NCI-H1105 (cell line): ENCODE results near the gene ARRB1.

Experiments used
- DNase-seq: peaks from one replicate; lab custom pipeline; 2025; lab: John Stamatoyannopoulos, UW

The ARRB1 gene

DNA sequence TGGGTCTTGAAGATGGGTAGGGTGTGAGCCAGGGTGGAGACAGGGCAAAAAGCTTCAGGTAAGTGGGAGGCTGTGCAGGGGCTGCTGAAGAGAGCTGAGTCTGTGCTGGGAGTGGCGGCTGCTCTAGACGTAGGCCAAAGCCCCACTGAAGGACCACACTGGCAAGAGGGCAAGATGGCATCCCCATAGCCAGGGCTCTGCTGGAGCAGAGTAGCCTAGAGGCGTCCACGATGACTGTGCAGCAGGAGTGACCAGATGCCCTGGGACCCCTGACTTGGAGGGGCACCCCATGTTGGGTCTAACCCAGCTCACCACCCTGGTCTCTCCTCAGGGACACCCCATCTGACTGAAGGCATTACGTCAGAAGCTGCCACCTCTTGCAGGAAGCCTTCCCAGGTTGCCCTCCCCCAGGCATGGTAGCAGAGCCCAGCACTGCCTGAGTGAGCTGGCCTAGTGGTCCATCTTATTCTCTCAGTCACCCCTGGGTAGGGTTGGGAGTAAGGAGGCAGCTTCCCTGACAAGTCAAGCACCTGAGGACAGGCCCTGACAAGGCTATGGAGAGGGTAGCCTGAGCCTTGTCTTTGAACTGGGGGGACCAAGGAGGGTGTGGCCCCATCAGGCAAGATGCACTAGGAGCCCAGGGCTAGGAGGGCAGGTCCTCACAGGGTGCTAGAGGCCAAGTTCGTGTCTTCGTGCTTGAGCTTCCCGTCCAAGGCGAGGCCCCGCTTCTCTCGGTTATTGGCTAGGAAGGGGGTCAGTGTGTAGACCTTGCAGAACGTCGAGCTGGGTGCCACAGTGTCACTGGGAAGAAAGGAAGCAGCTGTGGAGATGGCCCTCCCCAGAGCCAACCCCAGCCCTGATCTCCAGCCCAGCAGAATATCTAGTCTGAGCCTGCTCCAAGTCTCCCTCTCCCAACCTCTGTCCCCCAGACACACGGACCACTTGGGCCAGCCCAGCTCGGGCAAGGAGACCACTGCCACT lies 77.8 kb downstream of the ARRB1 start:
- DNase-seq, result no peak

DNA sequence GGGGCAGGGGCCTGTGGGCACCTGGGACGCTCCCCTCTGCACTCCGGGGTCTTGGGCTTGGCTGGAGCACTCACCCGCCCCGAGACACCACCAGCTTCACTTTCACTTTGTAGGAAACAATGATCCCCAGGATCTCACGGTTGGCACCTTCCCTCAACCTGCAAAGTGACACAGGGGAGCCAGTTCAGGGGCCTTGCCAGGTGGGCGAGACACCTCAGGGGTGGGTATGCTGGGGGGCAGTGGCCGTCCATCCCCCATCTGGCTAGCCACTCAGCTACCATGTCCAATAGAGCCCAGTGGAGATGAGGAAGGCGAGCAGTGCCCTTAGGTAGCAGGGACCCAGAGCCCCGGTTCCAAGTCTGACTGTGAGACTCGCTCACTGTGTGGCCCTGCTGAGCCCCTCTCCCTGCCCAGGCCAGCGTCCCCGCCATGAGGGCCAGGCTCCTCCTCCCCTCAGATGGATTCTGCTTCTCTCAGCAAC lies 78.6 kb downstream of the ARRB1 start:
- DNase-seq, result no peak

DNA sequence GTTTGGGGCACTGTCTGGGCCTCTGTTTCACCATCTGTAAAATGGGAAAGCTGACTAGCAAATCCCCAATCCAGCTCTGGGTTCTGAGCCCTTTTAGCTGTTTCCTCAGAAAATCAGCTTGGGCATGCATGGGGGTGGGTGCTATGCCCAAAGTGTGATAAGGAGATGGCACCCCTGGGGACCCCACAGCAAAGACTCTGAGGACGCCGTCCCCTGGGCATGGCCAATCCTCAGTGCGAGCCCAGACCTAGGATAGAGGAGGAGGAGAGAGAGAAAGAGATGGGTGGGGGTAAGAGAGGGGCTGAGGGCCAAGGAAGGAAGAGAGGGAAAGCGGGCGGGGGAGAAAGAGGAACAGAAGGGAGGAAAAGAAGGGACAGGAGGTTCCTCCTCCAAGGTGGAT lies 79.1 kb downstream of the ARRB1 start:
- no peak for DNase-seq

DNA sequence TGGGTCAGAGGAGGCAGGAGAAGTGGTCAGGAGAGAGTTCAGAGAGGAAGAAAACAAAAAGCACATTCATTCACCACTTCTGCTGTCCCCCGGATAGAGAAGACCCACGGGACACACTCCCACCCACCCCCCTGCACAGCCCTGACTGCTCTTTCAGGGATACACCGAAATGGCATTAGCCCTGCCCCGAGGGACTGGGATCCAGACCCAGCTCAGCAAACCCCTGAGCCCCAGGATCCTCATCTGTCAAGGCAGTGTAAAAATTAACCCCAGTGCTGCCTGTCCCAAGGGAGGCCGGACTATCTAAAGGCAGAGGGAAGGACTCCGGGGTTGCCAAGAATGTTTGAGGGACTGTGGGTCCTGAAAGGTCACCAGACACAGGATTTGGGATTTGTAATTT lies 79.7 kb downstream of the ARRB1 start:
- no peak for DNase-seq

DNA sequence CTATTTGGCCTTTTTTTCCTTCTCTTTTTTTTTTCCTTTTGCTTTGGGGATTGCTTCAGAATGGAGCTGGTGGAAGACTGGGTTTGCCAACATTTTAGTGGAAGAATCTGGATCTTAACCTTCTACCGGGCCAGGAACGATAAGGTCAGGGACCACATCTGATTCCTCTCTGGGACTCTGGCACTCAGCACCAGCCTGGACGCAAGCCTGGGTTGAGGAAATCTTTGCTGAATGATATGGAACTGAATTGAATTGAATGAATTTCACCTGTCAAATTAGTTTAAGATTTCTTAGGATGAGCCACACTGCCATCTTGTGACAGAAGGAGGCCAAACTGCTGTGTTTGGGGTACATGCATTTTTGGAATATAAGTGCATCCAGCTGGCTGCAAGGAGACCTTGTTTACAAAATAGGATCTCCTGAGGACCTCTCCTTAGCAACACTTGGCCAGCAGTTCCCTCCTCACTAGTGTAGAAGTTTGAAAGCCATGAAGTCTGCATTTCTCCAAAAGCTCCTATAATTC lies 80.5 kb downstream of the ARRB1 start:
- peak; percentile 1 for DNase-seq

DNA sequence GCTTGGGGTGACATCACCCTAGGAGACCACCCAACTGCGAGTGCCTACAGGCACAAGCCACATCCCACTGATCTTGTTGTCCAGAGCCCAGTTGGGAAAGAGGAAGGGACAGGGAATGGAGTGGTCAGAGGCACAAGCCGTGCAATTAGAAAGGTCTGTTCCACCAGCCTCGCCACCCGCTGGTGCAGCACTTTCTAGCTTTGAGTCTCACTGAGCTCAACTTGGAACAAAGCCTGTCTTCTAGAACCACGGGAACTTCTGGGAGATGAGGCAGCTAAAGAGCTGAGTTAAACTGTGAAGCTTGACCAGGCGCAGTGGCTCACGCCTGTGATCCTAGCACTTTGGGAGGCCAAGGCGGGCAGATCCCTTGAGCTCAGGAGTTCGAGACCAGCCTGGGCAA lies 81.6 kb downstream of the ARRB1 start:
- DNase-seq, result no peak

DNA sequence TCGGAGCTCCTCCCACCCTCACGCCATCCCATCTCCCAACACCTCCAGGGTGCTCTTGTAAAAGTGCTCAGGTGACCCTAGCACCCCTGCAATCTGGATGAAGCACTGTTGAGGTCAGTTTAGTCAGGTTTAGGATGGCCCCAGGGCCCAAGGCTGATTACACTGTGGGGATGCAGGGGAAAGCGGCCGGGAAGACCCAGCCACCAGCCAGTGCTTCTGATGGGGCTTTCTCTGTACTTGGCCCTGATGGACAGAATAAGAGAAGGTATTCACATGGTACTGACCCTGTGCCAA lies 82.1 kb downstream of the ARRB1 start:
- no peak for DNase-seq

DNA sequence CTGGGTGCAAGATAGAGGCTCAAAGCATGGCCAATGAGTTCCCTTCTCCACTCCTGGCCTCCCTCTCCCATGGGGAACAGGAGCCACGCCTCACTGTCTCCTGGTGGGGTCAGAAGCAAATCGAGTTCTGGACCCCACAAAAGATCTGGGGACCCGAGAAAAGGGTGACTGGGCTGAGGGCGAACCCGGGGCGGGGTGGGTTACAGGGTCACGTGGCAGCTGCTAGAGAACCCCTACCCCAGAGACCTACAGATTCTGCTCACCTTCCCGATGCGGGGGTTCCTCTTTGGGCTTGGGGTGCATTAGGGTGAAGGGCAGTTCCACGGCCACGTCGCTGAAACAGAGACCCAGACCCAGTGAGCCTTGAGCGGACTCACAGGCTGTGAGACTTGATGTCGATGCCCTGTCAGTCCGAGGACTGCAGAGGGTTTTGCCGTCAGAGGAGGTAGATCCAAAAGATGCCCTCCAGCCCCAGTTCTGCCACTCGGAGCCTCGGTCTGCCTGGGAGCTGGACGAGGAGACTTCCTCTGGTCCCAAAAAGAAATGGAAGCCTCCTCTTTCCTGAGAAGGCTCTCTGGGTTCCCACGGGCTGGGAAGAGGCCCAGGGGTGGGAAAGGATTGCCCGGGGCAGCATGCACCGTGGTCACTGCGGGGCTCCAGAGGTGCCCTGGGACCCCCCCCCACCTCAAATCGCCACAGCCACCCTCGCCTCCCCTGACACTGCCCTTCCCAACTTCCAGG lies 82.7 kb downstream of the ARRB1 start:
- DNase-seq, result no peak

DNA sequence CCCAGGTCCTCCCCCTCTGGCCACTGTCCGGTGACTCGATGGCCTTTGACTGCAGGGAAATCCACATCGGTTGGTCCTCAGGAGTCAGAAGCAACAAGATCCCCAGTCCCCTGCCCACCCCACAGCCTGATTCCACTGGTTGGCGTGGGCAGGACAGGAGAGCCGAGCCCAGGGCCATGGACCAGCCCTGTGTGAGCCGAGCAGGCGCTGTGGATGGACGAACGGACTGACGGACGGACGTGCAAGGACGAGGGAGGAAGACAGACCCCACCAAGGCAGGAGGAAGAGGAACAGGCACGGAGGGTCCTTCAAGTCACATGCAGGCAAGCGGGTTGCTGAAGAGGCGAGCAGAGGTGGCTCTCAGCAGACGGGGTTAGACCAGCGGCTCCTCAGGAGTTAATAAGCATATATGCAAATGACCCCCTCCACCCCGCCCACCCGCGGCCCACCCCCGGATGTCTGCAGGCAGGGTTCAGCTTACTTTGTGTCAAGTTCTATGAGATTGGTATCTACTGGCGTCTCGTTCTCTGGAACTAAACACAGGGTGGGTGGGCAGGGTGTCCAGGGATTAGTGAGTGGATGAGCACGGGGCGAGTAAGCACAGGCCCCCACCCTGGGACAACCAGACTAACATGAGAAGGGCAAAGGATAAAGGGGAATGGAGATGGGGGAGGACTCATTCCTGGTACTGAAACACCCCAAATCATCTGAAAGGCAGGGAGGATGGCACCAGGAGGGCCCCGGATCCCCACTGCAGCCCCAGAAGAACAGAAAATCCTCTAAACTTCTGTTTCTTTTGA lies 84.1 kb downstream of the ARRB1 start:
- no peak for DNase-seq

DNA sequence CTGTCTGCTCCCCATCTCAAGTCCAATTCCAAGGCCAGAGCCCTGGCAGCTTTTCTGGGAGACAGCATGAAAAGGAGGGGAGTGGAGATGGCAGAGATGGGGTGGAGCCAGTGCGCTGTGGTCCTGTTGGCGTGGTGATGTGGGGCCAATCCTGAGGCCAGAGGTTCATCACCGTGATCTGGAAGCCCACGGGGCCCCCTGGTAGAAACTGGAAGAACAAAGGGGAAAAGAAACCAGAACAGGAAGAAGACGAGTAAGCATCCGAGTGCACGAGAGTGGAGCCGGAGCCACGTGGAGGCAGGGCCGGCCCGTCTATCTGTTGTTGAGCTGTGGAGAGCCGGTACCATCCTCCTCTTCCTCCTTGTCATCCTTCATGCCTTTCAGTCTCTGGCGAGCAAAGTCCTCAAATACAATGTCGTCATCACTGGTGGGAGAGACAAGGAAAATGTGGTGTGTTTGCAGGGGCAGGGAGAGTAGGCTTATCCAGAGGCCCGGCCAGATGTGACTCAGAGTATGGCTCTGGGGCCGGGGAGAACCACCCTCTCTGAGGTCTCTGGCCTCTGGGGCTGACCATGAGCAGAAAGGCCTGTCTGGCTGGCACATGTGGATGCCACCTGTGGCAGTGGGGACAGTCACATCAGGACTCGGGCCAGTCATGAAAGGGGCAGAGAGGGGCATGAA lies 85.5 kb downstream of the ARRB1 start:
- DNase-seq, result no peak

DNA sequence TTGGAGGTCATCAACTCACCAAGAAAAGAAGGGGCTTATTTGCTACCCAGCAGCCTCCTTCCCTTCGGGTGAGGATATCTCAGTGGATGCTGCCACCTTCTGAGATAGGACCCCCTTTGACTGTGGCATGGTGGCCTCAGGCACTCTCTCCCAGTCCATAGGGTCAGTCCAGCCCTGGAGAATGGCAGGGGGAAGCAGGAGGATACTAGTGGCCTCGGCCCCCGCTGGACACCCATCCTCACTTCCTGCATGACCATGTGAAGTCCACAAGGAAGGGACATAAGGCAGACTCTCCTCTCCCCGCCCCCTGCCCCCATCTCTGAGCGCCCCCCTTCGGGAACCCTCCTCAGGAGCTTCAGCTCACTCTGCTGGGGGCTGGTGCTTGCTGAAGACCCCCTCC lies 86.5 kb downstream of the ARRB1 start:
- DNase-seq, result no peak

DNA sequence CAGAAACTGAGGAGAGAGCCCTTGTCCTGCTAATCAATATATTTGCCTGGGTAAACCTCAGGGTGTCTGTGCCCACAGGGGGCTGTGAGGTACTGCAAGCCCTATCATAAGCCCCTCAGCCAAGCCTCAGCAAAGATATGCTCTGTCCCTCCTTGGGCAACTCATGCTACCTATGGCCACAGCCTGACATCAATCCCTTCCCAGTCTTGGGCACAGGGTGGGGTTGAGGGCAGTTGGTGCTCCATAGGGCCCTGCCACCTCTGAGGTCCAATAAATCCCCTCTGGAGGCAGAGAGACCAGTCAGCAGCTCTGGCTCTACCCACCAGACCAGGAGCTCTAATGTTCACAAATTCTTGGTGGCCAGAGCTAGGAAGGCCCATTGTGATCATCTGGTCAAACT lies 87.1 kb downstream of the ARRB1 start:
- DNase-seq, result no peak

DNA sequence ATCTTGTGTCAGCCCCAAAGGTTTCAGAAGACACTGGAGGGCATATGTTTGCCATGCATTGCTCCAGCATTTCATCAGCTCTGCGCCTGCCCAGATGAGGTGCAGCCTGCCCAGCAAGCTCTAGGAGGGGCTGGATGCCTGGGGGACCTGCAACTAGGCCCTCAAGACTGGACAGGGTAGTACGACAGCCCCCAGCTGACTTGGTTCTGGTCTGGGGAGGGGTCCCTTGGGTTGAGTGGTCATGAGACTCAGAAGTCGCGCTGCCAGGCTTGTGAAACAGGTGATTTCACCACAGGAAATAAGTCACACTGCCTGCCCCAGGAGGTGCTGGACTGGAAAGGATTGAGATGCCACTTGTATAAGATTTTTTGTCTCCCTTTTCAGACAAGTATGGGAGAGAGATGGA lies 87.5 kb downstream of the ARRB1 start:
- no peak for DNase-seq

DNA sequence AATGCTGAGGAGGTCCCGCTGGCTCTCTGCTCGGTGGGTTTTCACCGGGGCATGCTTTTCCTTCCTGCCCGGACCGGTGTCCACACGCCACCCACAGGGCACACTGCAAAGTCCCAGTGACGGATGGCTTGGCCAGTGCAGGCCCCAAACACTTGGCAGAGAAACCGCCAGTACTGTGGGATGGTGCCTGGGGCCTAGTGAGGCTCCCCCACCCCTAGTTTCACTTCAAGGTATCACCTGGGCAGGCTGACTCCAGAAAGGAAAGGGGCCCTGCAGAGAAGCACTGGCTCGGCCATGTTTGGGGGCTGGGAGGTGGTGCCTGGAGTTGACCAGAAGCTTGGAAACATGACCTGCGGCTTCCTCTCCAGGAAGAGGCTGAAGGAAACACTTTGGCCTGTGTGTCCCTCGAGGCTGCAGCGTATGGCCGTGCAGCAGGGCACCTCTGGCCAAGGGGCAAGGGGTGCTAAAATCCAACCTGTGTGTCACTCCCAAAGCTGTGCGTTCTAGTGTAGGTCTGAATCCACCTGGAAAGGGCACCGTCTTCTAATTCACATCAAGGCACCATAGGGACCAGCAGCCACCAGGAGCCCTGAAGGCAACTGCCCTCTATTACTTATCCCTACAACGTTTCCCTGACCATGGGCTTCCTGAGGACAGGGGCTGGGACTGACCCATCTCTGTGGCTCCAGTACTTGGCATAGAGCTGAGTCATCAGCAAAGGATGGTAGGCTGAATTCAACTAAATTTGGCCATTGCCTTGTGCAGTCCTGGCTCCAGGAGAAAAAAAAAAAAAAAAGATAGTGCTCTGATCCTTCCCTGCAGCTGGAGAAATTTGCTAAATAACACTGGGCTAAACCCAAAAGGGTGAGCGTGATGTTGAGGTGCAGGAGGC lies 88.3 kb downstream of the ARRB1 start:
- no peak for DNase-seq

DNA sequence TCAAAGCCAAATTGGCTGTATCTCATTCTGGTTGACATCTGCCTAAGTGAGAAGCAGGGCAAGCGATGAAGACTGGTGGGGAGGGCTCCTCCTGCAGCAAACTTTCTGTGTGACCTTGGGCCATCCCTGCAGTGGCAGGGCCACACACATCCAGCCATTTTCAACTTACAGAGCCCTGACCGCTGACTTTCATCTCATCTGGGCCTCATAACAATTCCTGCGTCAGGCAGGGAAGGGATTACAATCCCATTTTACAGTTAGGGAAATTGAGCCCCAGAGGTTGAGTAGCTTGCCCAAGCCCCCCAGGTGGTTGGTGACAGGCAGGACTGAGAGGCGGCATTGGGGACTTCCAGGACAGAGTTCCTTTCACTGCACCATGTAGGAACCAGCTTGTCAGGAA lies 89.0 kb downstream of the ARRB1 start:
- no peak for DNase-seq

DNA sequence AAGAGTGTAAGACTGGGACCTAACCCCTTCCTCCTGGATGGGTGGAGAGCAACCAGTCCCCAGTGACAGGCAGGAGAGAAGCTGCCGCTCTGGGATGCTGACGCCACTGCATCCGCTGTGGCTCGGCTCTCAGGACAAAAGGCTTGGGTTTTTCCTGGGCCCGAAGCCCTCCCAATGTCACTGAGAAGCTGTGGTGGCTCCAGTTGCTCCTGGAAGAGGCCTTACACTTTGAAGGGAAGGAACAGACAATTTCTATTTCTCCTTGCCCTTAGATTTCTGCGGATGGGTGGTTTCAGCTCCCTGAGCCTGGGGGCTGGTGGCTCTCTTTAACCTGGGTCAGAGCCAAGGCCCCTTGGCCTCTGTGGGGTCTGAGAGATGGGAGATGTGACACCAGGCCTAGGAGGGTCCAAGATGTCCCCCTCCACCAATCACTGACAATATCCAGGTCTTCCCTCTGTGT lies 89.5 kb downstream of the ARRB1 start:
- no peak for DNase-seq

DNA sequence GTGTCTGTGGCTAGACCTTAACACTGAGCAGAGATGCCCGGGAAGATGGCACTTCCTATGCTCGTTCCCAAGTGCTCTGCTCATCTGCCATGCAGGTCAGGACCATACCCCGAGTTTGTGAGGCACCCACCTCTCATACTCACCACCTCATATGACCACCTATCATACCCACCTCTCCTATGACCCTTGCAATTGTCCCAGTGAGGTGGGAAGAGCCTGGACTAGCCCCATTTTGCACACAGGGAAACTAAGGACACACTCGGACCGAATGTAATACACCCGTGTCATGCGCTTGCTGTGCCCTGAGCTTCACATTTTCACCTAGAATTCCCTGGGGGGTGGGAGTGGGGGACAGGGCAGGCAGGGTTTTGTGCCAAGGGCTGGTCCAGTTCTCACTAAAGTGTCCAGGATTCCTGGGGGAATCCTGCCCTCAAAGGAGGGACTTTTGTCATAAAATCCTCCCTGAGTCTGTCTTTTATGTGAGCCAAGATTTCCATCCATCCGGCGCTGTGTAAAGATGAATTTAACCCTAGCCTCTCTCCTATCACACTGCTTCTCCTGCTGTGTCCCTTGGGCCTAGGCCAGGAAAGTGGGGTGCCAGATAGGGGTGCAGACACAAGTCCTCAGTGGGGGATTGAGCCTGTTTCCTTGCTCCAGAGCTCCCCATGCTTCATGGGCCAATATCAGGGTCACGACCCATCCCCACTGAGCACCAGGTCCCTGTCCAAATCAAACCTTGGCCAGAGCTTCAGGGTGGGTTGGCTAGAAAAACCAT lies 90.9 kb downstream of the ARRB1 start:
- DNase-seq, result no peak

DNA sequence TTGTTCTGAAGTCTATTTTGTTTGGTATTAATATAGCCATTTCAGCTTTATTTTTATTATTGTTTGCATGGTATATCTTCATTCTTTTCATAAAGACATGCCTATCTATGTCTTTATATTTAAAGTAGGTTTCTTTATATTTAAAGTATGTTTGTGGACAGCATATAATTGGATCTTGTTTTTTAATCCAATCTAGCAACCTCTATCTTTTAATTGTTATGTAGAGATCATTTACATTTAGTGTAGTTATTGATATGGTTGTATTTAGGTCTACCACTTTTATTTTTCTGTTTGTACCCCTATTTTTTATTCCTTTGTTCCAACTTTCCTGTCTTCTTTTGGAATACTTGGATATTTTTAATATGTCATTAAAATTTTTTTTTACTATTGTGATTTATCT lies 97.1 kb downstream of the ARRB1 start:
- no peak for DNase-seq

DNA sequence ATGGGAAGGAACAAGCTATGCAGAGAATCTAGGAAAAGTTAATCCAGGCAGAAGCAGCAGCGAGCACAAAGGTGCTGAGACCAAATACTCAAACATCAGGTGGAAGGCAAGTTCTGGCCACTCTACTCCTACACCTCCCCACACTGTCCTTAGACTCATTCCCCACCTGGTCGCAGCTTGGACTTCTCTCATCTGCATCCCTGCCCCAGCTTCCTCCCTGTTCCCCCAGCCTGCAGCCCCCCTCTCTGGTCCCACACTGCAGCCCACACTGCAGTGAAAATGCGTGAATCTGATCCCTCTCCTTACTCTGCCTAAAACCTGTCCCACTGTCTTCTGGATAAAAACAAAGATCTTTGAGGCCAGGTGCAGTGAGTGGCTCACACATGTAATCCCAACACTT lies 101.8 kb downstream of the ARRB1 start:
- no peak for DNase-seq

DNA sequence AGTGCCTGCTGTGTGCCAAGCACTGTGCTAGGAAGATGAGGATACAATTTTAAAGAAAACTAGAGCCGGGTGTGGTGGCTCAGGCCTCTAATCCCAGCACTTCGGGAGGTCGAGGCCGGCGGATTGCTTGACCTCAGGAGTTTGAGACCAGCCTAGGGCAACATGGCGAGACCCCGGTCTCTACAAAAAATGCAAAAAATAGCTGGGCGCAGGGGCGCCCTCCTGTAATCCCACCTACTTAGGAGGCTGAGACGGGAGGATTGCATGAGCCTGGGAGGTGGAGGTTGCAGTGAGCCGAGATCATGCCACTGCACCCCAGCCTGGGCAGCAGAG lies 102.6 kb downstream of the ARRB1 start:
- DNase-seq, result no peak
